NT2/D1 (cell line): ENCODE measurements around the gene KMT2E.

Experiments used
- SUZ12 ChIP-seq: IDR thresholded peaks from 2 replicates; pipeline ENCODE4 v1.6.1; 2011; ENCODE audit not compliant: insufficient read length, insufficient read depth; ENCODE audit errors: extremely low read depth
- YY1 ChIP-seq: IDR thresholded peaks from 2 replicates; pipeline ENCODE4 v1.6.1; 2011; ENCODE audit not compliant: insufficient read length, insufficient read depth
- ZNF274 ChIP-seq: IDR thresholded peaks from 2 replicates; pipeline ENCODE4 v1.6.1; 2011; ENCODE audit warnings: mild to moderate bottlenecking, low read depth, low read length

GRCh38 chr7:105024734-105025133 is 10.7 kb downstream of the KMT2E start:
- TF ChIP-seq YY1, result no peak
- TF ChIP-seq SUZ12, result no peak
- no peak for TF ChIP-seq ZNF274
